NK-92 (cell line): ENCODE measurements around the gene VEPH1.
"Not testable (repeated sequence)": the region's sequence is repeated elsewhere in the genome, so short reads cannot be mapped to it uniquely, and the experiment has no call there.

Experiments used
- DNase-seq: peaks from one replicate; lab custom pipeline; 2025; ENCODE audit not compliant: unreplicated experiment; lab: John Stamatoyannopoulos, UW

The VEPH1 gene

DNA sequence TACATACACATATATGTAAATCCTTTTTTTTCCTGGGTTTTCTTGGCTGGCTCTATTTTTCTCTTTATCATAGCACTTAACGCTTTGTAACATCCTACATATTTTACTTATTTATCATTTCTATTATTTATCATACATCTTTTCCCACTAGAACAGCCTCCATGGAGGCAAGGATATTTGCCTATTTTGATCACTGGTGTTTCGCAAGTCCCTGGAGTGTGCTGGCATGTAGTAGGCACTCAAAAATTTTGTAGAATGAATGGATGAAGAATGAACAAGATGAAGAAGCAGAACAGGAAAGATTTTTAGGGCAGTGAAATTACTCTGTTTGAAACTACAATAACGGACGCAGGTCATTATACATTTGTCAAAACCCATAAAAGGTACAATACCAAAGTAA lies 149.6 kb downstream of the VEPH1 start:
- no peak for DNase-seq

GRCh38 chr3:157351981-157352380 lies 151.2 kb downstream of the VEPH1 start:
- DNase-seq = no peak

DNA sequence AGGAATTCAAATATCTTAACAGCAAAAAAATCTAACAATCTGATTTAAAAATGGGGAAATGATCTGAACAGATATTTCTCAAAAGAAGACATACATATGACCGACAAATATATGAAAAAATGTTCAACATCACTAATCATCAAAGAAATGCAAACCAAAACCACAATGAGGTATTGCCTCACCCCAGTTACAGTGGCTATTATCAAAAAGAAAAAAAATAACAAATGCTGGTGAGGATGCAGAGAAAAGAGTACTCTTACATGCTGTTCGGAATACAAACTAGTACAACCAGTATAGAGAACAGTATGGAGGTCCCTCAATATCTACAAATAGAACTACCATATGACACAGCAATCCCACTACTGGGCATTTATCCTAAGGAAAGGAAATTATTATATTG lies 152.6 kb downstream of the VEPH1 start:
- not testable (repeated sequence) for DNase-seq

DNA sequence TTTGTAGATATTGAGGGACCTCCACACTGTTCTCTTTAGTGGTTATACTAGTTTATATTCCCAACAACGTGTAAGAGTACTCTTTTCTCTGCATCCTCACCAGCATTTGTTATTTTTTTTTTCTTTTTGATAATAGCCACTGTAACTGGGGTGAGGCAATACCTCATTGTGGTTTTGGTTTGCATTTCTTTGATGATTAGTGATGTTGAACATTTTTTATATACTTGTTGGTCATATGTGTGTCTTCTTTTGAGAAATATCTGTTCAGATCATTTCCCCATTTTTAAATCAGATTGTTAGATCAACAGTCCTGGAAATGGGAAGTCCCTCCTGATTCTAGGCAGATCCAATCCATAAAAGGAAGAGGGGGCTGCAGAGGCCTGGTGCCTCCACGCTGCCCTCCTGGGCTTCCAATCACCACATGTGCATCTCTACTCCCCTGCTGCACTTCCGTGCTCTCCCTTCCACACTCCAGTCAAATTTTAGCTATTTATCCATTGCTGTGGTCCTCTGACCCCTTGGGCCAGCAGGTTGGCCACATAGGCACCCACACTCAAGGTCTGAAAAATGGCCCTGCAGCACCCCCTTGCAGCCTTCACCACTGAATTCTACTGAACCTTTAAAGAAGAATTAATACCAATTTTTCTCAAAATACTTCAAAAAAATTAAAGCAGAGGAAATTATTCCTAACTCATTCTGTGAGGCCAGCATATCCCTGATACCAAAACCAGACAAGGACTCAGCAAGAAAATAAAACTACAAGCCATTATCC lies 154.7 kb downstream of the VEPH1 start:
- not testable (repeated sequence) for DNase-seq

- DNase-seq = no peak
Observed at GRCh38 chr3:157347577-157348303, 155.5 kb downstream of the VEPH1 start.

DNA sequence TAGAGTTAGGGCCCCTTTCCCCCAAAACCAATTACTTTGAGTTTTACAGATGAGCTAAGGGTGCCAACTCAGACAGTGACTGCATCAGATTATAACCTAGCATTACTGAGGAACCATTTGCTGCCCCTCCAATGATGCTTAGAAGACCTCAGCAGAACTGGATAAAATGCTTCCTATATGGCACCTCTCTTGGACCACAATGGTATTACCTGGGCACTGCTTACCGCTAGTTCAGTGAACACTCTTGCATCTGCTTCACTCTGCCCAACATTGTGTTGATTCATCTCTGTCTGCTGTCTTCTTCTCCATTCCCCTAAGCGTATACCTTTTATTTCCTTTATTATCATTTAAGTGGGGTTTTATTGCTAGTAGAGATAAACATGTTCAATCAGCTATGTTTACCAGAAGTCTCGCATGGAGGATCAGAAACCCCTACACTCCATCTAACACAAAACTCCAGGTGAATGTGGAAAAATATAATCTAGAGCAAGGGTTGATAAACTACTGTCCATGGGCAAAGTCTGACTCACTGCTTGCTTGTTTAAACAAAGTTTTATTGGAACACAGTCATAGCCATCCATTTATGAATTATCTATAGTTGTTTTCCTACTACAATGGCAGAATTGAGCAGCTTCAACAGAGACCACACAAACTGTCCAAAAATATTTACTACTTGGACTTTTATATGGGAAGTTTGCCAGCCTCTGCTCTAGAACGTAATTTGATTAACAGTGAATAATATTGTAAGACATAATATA lies 166.8 kb downstream of the VEPH1 start:
- no peak for DNase-seq

DNA sequence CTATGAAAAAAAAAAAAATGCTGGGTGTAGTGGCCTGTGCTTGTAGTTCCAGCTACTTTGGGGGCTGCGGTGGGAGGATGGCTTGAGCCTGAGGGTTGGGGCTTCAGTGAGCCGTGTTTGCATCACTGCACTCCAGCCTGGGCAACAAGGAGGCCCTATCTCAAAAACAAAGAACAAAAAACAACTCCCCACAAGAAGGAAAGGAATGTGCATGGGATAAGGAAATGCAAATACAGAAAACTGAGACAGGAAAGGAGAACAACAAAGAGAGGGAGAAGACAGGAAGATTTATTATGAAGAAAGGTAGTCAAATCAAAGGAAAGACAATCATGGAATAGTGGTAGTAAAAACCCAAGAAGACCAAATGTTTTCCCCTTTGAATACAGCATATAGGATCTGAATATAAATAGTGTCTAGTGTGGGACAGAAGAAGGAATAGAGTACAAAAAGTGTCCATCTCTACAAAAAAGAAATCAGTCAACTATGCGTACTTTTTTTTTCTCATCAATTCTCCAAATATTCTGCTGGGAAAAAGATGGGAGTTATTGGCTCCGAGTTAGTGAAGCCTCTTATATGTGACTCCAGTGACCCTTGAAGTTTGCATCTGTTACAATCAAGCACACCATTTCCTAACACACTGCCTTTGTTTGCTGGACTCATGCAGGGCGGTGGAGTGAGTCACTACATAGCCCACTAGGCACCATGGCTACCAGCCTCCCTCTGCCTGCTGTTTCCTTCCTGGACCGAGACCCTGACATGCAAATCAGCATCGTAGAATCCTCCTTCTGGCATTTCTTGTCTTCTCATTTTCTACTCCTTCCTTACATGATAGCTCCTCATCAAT lies 167.8 kb downstream of the VEPH1 start:
- no peak for DNase-seq

GRCh38 chr3:157333551-157333991 lies 169.6 kb downstream of the VEPH1 start:
- no peak for DNase-seq

DNA sequence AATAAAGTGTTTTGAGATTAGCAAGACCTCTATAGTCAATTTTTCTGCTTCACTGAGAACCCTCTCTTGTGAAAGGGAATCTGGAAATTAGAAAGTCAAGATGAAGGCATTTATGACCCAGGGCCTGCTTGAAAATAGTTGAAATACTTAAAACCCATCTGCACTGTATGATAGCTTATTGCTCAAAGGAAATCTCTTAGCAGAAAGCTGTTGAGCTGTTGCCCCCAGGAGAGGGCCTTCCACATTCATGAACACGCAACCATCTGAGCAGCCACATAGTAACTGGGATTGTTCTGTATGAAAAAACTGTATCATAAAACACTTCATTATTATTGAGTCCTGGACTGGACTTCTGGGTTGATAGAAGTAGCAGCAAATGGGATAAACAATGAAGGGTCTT lies 173.0 kb downstream of the VEPH1 start:
- DNase-seq = no peak

DNA sequence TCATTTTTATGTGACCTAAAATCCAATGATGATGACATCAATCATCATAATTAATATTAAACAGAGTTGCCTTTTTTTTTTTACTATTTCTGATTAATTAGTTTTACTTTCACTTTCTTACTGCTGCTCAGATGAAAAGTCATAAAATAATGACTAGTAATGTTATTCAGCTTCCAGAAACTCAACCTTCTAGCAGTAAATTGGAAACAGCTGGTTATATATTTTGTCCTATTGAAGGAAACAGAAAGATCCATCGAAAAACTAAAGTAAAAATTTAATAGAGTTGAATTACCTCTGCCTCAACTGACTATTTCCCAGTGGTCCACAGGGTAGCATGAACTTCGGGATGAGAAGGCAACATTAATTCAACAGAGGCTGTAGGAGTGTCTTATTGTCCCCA lies 173.7 kb downstream of the VEPH1 start:
- no peak for DNase-seq

DNA sequence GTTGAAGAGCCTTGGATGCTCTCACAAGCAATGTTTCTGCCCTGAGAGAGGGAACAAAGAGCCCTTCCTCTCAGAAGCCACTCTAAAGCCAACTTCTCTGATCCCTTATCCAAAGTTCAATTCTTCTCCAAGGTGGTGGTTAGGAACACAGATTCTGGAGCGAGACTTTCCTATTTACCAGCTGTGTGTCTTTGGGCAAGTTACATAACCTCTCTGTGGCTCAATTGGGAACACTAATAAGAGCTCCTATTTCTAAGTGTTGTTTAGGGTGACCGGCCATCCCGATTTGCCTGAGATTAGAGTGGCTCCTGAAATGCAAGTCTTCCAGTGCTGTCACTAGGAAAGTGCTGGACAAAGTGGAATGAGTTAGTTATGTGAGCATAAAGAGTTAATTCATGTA lies 175.4 kb downstream of the VEPH1 start:
- no peak for DNase-seq

DNA sequence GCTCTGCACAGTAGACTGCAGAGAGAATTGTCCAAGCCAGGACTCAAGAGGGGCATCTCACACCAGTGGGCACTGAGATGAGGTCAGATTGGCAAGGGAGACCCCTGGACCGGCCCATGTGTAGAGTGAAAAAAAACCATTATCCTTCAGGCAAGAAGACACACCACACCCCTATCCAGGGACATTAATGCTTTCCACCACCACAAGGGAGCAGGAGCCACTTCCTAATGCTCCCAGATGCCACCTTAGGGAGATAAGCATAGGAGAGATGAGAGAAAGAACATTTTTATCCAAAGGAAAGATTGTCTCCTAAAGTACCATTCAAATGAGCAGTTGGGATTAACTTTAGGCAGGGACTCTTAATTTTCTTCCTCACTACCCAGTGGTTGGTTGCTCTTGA lies 176.2 kb downstream of the VEPH1 start:
- DNase-seq = no peak

DNA sequence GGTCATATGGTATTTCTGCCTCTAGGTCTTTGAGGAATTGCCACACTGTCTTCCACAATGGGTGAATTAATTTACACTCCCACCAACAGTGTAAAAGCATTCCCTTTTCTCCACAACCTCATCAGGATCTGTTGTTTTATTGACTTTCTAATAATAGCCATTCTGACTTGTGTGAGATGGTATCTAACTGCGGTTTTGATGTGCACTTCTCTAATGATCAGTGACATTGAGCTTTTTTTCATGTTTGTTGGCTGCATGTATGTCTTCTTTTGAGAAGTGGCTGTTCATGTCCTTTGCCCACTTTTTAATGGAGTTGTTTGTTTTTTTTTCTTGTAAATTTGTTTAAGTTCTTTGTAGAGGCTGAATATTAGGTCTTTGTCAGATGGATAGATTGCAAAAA lies 178.3 kb downstream of the VEPH1 start:
- not testable (repeated sequence) for DNase-seq

DNA sequence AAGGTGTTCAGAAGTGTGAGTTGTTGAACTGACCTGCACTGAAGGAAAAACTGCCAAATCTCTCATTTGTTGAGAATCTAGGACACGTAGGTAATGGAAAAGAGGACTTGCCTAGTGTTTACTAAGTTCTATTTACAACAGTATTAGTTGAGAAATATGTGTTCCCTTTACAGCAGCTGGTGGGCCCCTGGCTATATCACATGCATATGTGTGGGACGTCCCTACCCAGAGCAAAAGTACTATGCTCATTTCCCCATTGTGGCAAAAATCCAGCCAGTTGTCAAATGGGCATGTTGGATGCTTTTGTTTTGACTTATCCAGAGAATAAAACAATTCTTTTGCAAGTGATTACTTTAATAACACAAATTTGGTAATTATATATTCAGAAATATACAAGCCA lies 179.9 kb downstream of the VEPH1 start:
- no peak for DNase-seq

DNA sequence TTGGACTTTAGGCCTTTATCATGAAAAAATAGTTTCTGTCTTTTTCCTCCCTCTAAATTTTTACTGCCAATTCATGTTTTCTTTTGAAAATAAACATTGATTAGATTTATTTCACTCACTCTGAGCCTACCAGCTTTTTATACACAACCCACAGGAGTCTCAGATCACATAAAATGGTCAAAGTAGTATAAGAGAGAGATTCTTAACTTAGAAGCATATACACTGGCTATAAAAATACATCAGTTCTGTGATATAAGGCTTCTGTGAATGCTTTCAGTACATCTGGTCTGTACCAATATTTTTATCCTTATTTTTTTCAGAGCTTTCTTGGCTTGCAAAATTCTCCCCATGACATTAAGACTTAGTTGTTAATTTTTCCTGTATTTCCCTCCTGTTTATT lies 183.5 kb downstream of the VEPH1 start:
- DNase-seq = no peak

- DNase-seq = no peak
Observed at GRCh38 chr3:157318639-157319288, 184.5 kb downstream of the VEPH1 start.

- no peak for DNase-seq
Observed at GRCh38 chr3:157317895-157318294, 185.3 kb downstream of the VEPH1 start.

GRCh38 chr3:157313186-157313585 lies 190.0 kb downstream of the VEPH1 start:
- DNase-seq = no peak

DNA sequence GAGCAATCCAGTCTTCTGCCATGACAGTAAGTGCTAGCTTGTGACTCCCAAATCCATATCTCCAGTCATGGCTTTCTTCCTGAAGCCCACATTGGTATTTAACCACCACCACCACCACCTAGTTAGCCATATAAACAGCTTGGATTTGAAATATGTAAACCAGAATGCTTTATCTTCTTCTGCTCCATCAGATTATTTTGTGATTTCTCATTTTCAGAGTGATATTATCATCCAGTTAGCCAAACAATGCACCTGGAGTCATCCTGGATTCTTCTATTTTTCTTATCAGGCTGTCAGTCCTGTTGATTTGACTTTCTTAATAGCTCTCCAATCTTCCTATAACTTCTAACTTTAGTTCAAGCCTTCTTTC lies 190.9 kb downstream of the VEPH1 start:
- no peak for DNase-seq

DNA sequence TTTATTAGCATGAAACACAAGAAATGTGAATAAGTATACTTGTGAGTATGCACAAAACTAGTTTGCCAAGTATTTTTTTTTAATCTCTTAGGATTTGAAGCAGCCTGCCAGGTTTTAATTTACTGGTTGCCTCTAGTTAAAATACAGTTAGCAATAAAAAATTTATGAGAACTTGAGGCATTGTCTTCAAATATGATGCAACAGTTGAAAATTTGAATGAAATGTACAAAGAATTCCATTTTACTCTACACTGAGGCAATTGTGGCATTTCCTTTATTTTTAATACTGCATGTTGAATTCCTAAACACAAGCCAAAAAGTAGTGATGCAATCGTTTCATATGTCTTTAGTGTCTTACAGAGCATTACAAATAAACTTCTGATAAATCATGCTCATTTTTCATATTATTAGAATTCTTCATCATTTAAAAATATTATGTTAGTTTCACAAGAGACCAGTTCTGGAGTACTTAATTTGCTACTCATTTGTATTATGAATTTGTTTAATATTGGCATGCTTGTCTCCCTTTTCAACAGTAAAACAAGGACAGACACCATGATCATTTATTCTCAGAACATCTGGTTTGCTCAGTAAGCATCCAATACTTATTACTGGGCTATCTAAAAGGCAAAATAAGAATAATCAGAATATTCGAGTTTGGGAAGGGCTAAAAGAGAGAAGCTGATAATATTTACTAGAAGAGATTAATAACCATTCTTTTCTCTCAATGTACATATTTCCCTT lies 191.4 kb downstream of the VEPH1 start:
- no peak for DNase-seq
